ENCODE data around the gene BCL7B.
"Not testable (repeated sequence)": the region's sequence is repeated elsewhere in the genome, so short reads cannot be mapped to it uniquely, and the experiment has no call there.

Gene BCL7B

GRCh38 chr7:73535918-73536317 is 21.6 kb downstream of the BCL7B start:
- DNase-seq (ENCODE audit: low read depth in 2 of 2), result not testable (repeated sequence)

- DNase-seq (ENCODE audit: low read depth in 2 of 2), result no peak
These were observed 23.7 kb downstream of the BCL7B start for GRCh38 chr7:73533742-73534141.

- DNase-seq (ENCODE audit: low read depth in 2 of 2), result no peak
These were observed 25.3 kb downstream of the BCL7B start for GRCh38 chr7:73532224-73532623.

GRCh38 chr7:73530800-73531199 is 26.7 kb downstream of the BCL7B start:
- no peak for DNase-seq (ENCODE audit: low read depth in 2 of 2)

- DNase-seq (ENCODE audit: low read depth in 2 of 2), result no peak
These were observed 30.3 kb downstream of the BCL7B start for GRCh38 chr7:73526896-73527821.

GRCh38 chr7:73526158-73526494 is 31.4 kb downstream of the BCL7B start:
- DNase-seq (ENCODE audit: low read depth in 2 of 2), result not testable (repeated sequence)

- peak; percentile 95 to 97 for DNase-seq (ENCODE audit: low read depth in 2 of 2)
These were observed 35.2 kb downstream of the BCL7B start, which contains the start of gene BAZ1B for GRCh38 chr7:73522105-73522872. BAZ1B (minus strand) TSS chr7:73522293; CDS start chr7:73521933, 360 bp downstream.

- no peak for DNase-seq (ENCODE audit: low read depth in 2 of 2)
These were observed 35.8 kb downstream of the BCL7B start for GRCh38 chr7:73521636-73522104.

GRCh38 chr7:73520673-73521635 is 36.5 kb downstream of the BCL7B start:
- DNase-seq (ENCODE audit: low read depth in 2 of 2), result no peak

- DNase-seq (ENCODE audit: low read depth in 2 of 2), result no peak
These were observed 37.4 kb downstream of the BCL7B start for GRCh38 chr7:73519867-73520672.

- no peak for DNase-seq (ENCODE audit: low read depth in 2 of 2)
These were observed 39.0 kb downstream of the BCL7B start for GRCh38 chr7:73518470-73518869.

GRCh38 chr7:73517241-73517995 is 40.1 kb downstream of the BCL7B start:
- no peak for DNase-seq (ENCODE audit: low read depth in 2 of 2)

GRCh38 chr7:73515178-73515577 is 42.3 kb downstream of the BCL7B start:
- no peak for DNase-seq (ENCODE audit: low read depth in 2 of 2)

- DNase-seq (ENCODE audit: low read depth in 2 of 2), result no peak
These were observed 45.3 kb downstream of the BCL7B start for GRCh38 chr7:73512018-73512780.

GRCh38 chr7:73509463-73509862 is 48.0 kb downstream of the BCL7B start:
- no peak for DNase-seq (ENCODE audit: low read depth in 2 of 2)

- DNase-seq (ENCODE audit: low read depth in 2 of 2), result no peak
These were observed 49.9 kb downstream of the BCL7B start for GRCh38 chr7:73507556-73507955.

GRCh38 chr7:73504920-73505319 is 52.6 kb downstream of the BCL7B start:
- DNase-seq (ENCODE audit: low read depth in 2 of 2), result no peak

- DNase-seq (ENCODE audit: low read depth in 2 of 2), result no peak
These were observed 53.5 kb downstream of the BCL7B start for GRCh38 chr7:73504017-73504416.

- no peak for DNase-seq (ENCODE audit: low read depth in 2 of 2)
These were observed 54.3 kb downstream of the BCL7B start for GRCh38 chr7:73503229-73503628.
